Sigmoid colon (tissue), 7 donors: ENCODE measurements around the gene DPM2. TPM values are rescaled to one million over a fixed set of nuclear protein-coding genes. Genes with fewer than 3 reads are reported as not detected.

Experiments used
- DNase-seq: peaks from one replicate; pipeline ENCODE4 v3.0.0-alpha.2; 2019
- H3K27ac ChIP-seq, 4 donors: fragments of 200-600 bp; sonication (generic); one replicate each; pipeline ENCODE4 v1.5.1; 2016 to 2019; ENCODE audit warnings: mild to moderate bottlenecking in 1 of 4
- H3K27me3 ChIP-seq, 3 donors: fragments of 200-600 bp; sonication (generic); one replicate each; pipeline ENCODE4 v1.5.1; 2019; ENCODE audit warnings: mild to moderate bottlenecking in 1 of 3
- H3K36me3 ChIP-seq, 4 donors: fragments of 200-600 bp; sonication (generic); one replicate each; pipeline ENCODE4 v1.5.1; 2016 to 2019
- H3K4me1 ChIP-seq, 4 donors: fragments of 200-600 bp; sonication (generic); one replicate each; pipeline ENCODE4 v1.5.1; 2017 to 2019
- H3K4me3 ChIP-seq, 4 donors: fragments of 200-600 bp; sonication (generic); one replicate each; pipeline ENCODE4 v1.5.1; 2017 to 2019; ENCODE audit warnings: mild to moderate bottlenecking in 2 of 4, moderate library complexity in 1 of 4
- H3K9me3 ChIP-seq, 4 donors: fragments of 200-600 bp in 3 of 4; sonication (generic) in 3 of 4; one replicate each; pipeline versions ENCODE4 v1.5.1 to v1.6.1; 2013 to 2019
- EP300 ChIP-seq, 4 donors: sonication (generic); formaldehyde crosslinking; IDR thresholded peaks; one replicate each; pipeline ENCODE4 v1.6.1; 2017; ENCODE audit warnings: antibody characterized with exemption in 4 of 4
- POLR2A ChIP-seq, 2 donors: fragments of 450-650 bp; IDR thresholded peaks; one replicate each; pipeline ENCODE4 v1.6.1; 2016; ENCODE audit warnings: antibody characterized with exemption in 2 of 2, mild to moderate bottlenecking in 2 of 2, moderate library complexity in 2 of 2
- POLR2AphosphoS5 ChIP-seq, 4 donors: sonication (generic); formaldehyde crosslinking; IDR thresholded peaks; one replicate each; pipeline ENCODE4 v1.6.1; 2017; ENCODE audit warnings: antibody characterized with exemption in 4 of 4
- WGBS, 2 donors: extraction: QIAGEN DNeasy Blood & Tissue Kit; methylation state at CpG; one replicate each; pipeline ENCODE4 v1.1.7; 2013; 5-methylcytosine and 5-hydroxymethylcytosine counted together
- intact Hi-C: fragments of 100-400 bp; cut with DNase I; formaldehyde crosslinking; loops from one replicate; pipeline ENCODE4 v1.15.1; 2023
- polyA plus RNA-seq, 3 donors: library from polyadenylated mRNA; stranded (reverse); fragments of 200-250 nt; gene quantifications; one replicate each; pipeline ENCODE4 v1.2.3, GENCODE V29; 2013
- total RNA-seq, 4 donors: library from RNA; depleted of rRNA; stranded (reverse); fragments of >200 nt; gene quantifications; one replicate each; pipeline ENCODE4 v1.1.0, GENCODE V29; 2016
- TF ChIP-seq, protein P1 (sequence below), 4 experiments: fragments of 450-650 bp in 3 of 4; fragments of 200-600 bp in 1 of 4; IDR thresholded peaks; one replicate each; pipeline ENCODE4 v1.5.1; 2016 to 2019; ENCODE audit warnings: antibody characterized with exemption in 4 of 4, mild to moderate bottlenecking in 3 of 4, moderate library complexity in 2 of 4
- donor health status: healthy with polysubstance abuse.
- donor health status: Bipolar disorder and iron deficiency.
- donor health status: healthy.

DPM2 gene
- total and polyA plus RNA-seq, 7 donors = 6.0 to 41.9 (median 11.9) TPM

DNA sequence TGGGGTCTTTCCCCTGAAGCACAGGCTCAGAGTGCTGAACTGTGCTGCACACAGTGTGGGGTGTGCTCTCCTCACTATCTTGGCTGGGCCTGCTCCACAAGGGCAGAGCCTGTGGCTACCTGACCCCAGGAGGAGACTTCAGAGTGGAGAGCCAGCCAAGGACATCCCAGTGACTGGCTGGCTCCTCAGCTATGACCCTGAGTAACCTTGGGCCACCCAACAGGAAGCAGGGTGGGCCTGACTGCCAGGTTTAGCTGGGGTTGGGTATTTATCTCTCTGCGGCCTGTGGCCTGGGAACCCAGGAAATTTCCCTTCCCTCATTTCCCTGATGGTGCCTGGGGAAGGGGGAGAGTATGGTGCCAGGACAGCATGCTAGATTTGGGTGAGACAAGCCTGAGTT is 45.3 kb upstream of the DPM2 start:
- Histone ChIP-seq H3K4me3 (no peak overlapping the region), H3K27ac (peak overlapping the region in 1 of 4 donors; percentile 99), H3K9me3 (no peaks in the 10 kb centered on the region), H3K4me1 (peaks cover 0 to 32% (median 22%) of the 10 kb centered on the region in 4 donors), H3K36me3 (no peaks in the 10 kb centered on the region), H3K27me3 (no peaks in the 10 kb centered on the region)
- intact Hi-C loops = loop anchor here (5.0 kb wide), 1 partner anchor 144 kb away; the partner anchor contains the start of gene PTGES2
- DNase-seq = no peak
- TF ChIP-seq POLR2AphosphoS5 (IDR thresholded peaks at IDR 0.05) (no peak), POLR2A (IDR thresholded peaks at IDR 0.05) (no peak), EP300 (IDR thresholded peaks at IDR 0.05) (no peak)
- TF ChIP-seq, protein P1, sequence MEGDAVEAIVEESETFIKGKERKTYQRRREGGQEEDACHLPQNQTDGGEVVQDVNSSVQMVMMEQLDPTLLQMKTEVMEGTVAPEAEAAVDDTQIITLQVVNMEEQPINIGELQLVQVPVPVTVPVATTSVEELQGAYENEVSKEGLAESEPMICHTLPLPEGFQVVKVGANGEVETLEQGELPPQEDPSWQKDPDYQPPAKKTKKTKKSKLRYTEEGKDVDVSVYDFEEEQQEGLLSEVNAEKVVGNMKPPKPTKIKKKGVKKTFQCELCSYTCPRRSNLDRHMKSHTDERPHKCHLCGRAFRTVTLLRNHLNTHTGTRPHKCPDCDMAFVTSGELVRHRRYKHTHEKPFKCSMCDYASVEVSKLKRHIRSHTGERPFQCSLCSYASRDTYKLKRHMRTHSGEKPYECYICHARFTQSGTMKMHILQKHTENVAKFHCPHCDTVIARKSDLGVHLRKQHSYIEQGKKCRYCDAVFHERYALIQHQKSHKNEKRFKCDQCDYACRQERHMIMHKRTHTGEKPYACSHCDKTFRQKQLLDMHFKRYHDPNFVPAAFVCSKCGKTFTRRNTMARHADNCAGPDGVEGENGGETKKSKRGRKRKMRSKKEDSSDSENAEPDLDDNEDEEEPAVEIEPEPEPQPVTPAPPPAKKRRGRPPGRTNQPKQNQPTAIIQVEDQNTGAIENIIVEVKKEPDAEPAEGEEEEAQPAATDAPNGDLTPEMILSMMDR (IDR thresholded peaks at IDR 0.05) = no peak
- 66 to 92% methylated on average over 1 of the region's 1 CpG for WGBS, 2 donors

DNA sequence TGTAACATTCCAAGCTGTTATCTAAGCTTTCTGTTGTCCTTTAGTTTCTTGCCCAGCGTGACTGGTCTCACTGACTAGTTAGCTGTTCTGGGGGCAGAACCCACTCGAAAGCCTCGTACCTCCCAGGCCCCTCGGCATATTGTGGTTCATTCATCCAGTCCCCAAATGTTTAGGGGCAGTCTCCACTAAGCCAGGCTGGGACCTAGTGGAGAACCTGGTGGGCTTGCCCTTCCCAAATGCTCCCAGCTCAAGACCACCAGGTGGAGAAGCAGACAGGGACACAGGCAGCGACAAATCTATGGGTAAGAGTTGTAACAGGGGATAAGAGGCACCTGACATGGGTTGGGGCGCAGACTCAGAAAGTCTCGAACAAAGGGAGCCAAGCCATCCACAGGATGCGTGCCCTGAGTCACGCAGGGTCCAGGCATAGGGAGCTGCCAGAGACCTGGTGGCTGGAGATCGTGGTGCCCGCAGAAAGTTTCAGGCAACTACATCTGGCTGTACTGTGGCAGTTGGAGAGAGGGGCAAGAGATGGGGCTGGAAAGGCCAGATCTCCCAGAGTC is 44.0 kb upstream of the DPM2 start:
- 59 to 64% methylated on average over 11 of the region's 11 CpGs for WGBS, 2 donors
- Histone ChIP-seq H3K9me3 (no peaks in the 10 kb centered on the region), H3K4me1 (peaks cover 0 to 45% (median 35%) of the 10 kb centered on the region in 4 donors), H3K27ac (peak overlapping the region; percentile 94 to 99 (median 96)), H3K27me3 (no peaks in the 10 kb centered on the region), H3K36me3 (no peaks in the 10 kb centered on the region), H3K4me3 (peak overlapping the region; percentile 7 to 96 (median 83))
- DNase-seq = no peak
- TF ChIP-seq, protein P1 (IDR thresholded peaks at IDR 0.05) = no peak
- TF ChIP-seq POLR2A (IDR thresholded peaks at IDR 0.05) (no peak), POLR2AphosphoS5 (IDR thresholded peaks at IDR 0.05) (no peak)
- intact Hi-C loops = loop anchor here (2.0 to 5.0 kb wide), 3 partner anchors 25 to 146 kb away; partner anchors contain the start of gene PTGES2

DNA sequence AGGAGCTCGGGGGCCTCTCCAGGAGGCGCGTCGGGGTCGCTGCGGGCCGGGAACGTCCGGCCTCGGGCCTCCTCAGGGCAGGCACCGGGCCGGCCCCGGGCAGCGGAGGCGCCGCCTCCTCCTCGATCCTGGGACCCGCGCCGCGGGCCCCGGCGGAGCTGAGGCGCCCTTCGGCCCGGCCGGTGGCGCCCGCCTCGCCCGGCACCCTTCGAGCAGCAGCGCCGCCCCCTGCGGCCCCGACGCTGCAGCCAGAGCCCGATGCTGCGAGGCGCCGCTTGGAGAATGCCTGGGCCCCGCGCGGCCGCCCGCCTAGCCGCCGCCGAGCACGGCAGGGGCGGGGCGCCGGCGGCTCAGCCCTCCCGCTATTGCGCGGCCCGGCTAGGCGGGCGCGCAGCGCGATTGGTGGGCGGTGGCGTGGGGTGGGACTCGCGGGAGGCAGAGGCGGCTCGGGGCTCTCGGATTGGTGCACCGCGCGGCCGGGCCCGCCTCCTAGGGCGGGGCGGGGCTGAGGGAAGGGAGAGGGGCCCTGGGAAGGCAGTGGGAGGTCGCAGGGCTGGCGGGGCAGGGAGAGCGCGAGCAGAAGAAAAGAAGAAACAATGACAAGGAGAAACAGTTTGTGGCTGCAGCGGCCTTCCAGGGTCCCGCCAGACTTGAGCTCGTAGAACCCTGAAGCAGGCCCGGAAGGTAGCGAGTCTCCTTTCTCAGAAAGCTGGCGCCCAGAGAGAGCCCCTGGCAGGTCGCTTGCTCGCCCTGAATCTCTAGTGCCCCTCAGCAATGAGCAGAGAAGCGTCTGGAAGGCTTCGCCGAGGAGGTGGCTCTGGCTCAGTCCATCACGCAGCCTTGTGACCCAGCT is 43.3 kb upstream of the DPM2 start, which contains the start of gene EEIG1:
Gene EEIG1 (minus strand): TSS at position 284 of the 853 bp plus-strand sequence. CDS start 852 bp downstream, outside the sequence.
- peaks cover 0 to 52% (median 42%) of the 10 kb centered on the region in 4 donors for H3K4me1 ChIP-seq
- H3K9me3 ChIP-seq = no peaks in the 10 kb centered on the region
- peak; percentile 97 for DNase-seq
- H3K4me3 ChIP-seq = peak within 1 kb of the TSS; percentile 61 to 96 (median 83)
- H3K27ac ChIP-seq = peak within 1 kb of the TSS; percentile 94 to 99 (median 96)
- intact Hi-C loops = loop anchor here (1.0 to 5.0 kb wide), 4 partner anchors 24 to 146 kb away; partner anchors contain the start of gene PTGES2
- no peaks in the 10 kb centered on the region for H3K36me3 ChIP-seq
- 0 to 1% methylated on average over 93 of the region's 93 CpGs for WGBS, 2 donors
- TF ChIP-seq, protein P1 (IDR thresholded peaks at IDR 0.05) = no peak
- TF ChIP-seq POLR2A (IDR thresholded peaks at IDR 0.05) (peak; percentile 48 to 84), POLR2AphosphoS5 (IDR thresholded peaks at IDR 0.05) (peak in 3 of 4 donors; percentile 79 to 87 (median 84)), EP300 (IDR thresholded peaks at IDR 0.05) (peak in 1 of 4 donors; percentile 3)
- no peaks in the 10 kb centered on the region for H3K27me3 ChIP-seq

DNA sequence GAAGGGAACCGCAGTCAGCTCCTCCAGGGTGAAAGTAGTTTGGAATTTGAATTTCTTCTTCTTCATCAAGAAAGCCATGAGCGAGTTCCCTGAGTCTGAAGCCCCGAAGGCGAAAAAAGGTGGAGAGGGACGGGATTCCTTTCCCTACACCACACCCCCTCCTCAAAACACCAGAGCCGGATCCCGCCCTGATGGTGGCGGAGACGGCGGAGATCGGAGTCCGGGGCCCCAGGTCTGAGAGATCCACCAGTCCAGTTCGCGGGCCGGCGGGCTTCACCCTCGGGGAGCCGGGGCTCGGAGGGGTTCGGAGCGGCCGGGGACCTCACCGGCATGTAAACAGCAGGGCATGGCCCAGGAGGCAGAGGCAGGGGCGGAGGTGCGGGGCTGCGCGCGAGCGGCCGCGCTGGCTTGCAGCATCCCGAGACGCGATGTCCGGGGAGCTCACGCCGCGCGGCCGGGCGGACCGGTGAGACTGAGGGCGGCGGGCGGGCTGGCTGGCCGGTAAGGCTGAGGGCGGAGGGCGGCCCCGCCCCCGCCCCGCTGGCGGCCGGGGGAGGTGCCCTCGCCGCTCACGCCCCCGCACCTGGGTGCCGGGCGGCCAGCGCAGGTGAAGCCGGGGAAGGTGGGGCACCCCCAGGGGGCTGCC is 42.5 kb upstream of the DPM2 start:
- H3K4me3 ChIP-seq = peak overlapping the region; percentile 61 to 96 (median 83)
- no peaks in the 10 kb centered on the region for H3K36me3 ChIP-seq
- DNase-seq = peak; percentile 75
- no peaks in the 10 kb centered on the region for H3K27me3 ChIP-seq
- no peaks in the 10 kb centered on the region for H3K9me3 ChIP-seq
- peak in 1 of 2 donors; percentile 47 for TF ChIP-seq POLR2A (IDR thresholded peaks at IDR 0.05)
- TF ChIP-seq POLR2AphosphoS5 (IDR thresholded peaks at IDR 0.05) = peak in 3 of 4 donors; percentile 19 to 76 (median 67)
- TF ChIP-seq, protein P1 (IDR thresholded peaks at IDR 0.05) = no peak
- WGBS, 2 donors = 0 to 1% methylated on average over 61 of the region's 61 CpGs
- intact Hi-C loops = loop anchor here (1.0 to 5.0 kb wide), 4 partner anchors 23 to 147 kb away; partner anchors contain the start of gene PTGES2
- H3K27ac ChIP-seq = peak overlapping the region; percentile 94 to 99 (median 96)
- peaks cover 0 to 59% (median 49%) of the 10 kb centered on the region in 4 donors for H3K4me1 ChIP-seq
